Epithelial cell of prostate (primary cell): Measurements from ENCODE around the gene RASAL2.
A peak's percentile ranks its signal among the peaks of the same experiment; 100 is the strongest.
"Not testable (repeated sequence)": the region's sequence is repeated elsewhere in the genome, so short reads cannot be mapped to it uniquely, and the experiment has no call there.

ENCODE experiments used
- DNase-seq: peaks from one replicate; pipeline ENCODE4 v3.0.0-alpha.2; 2011; ENCODE audit warnings: low read depth, low spot score
- H3K27ac ChIP-seq: fragments of 450-650 bp; 2 replicates; pipeline ENCODE4 v1.5.1; 2017; ENCODE audit warnings: mild to moderate bottlenecking

RASAL2 gene

GRCh38 chr1:178324003-178324402 lies 230.1 kb downstream of the RASAL2 start:
- DNase-seq: peak; percentile 82
- H3K27ac ChIP-seq: peak overlapping the region; percentile 86

GRCh38 chr1:178328728-178329127 lies 234.8 kb downstream of the RASAL2 start:
- no peak for DNase-seq

GRCh38 chr1:178330153-178330552 lies 236.2 kb downstream of the RASAL2 start:
- peak overlapping the region; percentile 57 for H3K27ac ChIP-seq
- no peak for DNase-seq

More at GRCh38 chr1:178328728-178329127, 234.8 kb downstream of the RASAL2 start:
- H3K27ac ChIP-seq: peak overlapping the region; percentile 57

GRCh38 chr1:178330848-178331497 lies 237.1 kb downstream of the RASAL2 start:
- peak overlapping the region; percentile 57 for H3K27ac ChIP-seq
- DNase-seq: no peak

- no peak for DNase-seq
- no peak overlapping the region for H3K27ac ChIP-seq
Measured at GRCh38 chr1:178335426-178335825, 241.5 kb downstream of the RASAL2 start.

GRCh38 chr1:178337091-178337706 lies 243.3 kb downstream of the RASAL2 start:
- no peak overlapping the region for H3K27ac ChIP-seq
- no peak for DNase-seq

DNA sequence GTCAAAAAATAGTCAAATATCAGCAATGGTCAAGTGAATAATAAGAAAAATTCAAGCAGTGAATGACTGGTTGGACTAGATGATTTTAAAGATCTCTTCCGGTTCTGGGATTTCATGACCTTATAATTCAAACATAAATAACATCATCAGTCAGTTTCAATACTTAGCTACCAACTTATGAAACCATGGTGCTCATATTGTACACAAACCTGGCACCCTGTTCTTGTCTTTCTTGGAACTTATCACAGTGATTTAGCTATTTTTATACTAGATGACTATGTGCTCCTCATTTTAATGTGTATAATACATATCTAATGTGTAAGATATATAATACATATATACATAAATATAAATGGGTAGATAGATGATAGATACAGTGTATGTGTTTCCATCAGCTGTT lies 245.9 kb downstream of the RASAL2 start:
- peak overlapping the region; percentile 87 for H3K27ac ChIP-seq
- DNase-seq: no peak

DNA sequence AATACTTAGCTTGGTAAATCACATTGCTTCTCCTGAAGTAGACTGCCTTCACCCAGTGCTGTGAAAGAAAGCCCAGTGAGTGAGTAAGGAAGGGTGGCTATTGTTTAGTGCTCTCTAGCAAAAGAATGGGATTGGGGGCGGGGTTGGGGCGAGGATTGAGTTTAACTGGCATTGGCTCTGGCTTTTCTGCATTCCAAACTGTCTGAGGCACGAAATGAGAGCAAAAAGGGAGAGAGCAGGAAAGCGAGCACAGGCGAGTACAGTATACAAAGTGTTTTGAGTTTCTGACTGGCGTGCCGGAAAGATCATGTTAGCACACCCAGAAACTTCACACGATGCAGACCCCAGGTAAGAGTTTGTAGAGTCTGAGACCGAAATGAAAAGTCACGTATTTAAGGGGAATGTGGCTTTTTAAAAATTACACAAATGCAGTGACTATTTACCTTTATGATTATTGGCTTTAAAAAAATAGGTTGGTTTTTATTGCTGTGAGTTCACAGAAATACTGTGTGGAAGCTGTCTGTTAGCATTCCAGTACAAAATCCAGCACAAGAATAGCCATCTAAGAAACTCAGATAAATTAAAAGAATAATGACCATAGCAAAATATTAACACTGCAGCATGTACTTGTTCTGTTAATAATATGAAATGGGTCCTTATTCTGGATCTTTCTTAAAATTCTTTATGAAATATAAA lies 247.5 kb downstream of the RASAL2 start:
- peak; percentile 78 for DNase-seq
- H3K27ac ChIP-seq: peak overlapping the region; percentile 87

GRCh38 chr1:178342745-178343144 lies 248.8 kb downstream of the RASAL2 start:
- H3K27ac ChIP-seq: peak overlapping the region; percentile 87
- DNase-seq: no peak

- peak; percentile 16 for DNase-seq
- peak overlapping the region; percentile 87 for H3K27ac ChIP-seq
Measured at GRCh38 chr1:178344513-178345091, 250.7 kb downstream of the RASAL2 start.

DNA sequence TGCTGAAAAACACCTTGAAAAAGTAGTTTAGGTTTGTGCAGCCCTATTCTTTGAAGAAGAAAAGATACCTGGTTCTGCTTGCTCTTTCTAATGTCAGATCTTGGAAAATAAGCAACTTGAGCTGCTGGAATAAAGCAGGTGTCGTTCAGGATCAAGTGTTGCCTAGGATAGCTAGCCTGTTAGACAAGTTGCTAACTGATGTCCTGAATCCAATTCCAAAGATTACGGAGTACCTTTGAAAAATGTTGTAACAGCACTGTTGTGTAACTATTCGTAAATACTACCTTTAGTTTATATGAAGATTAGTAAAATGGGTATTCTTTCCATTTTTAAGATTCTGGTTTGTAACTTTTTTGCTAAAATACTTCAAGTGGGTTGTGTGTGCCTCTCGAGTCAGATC lies 251.3 kb downstream of the RASAL2 start:
- DNase-seq: no peak
- H3K27ac ChIP-seq: peak overlapping the region; percentile 87

DNA sequence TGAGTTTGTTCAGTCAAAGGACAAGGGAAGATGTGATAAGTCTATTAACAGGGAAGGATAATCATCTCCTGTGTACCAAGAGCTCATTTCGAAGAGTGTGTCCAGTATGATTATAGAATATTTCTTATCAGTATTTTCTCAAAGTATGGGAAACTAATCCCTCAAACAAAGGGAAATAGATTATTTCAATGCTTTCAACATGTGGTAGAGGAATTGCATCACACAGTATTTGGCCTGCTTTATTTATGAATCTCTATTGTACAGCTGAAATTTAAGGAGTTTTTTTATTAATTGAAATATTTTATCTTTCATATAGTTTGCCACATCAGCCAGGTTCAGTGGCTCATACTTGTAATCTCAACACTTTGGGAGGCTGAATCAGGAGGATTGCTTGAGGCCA lies 251.9 kb downstream of the RASAL2 start:
- DNase-seq: no peak
- peak overlapping the region; percentile 87 for H3K27ac ChIP-seq

DNA sequence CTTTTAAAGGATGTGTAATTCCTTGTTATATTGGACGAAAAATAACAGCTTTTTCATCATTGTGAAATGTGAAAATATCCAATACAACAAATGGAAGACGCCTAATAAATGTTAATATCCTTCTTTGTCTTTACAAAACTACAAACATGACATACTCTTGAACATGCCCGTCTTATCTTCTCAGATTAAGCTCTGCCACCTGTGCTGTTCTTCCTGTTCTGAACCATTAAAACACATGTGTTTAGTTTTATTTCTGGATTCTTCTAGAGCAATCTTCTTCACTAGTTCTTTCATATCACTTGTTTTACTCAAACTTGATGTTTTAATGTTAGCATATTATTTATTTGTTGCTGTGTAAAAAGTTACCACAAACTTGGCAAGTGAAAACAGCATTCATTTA lies 255.9 kb downstream of the RASAL2 start:
- no peak overlapping the region for H3K27ac ChIP-seq
- no peak for DNase-seq

DNA sequence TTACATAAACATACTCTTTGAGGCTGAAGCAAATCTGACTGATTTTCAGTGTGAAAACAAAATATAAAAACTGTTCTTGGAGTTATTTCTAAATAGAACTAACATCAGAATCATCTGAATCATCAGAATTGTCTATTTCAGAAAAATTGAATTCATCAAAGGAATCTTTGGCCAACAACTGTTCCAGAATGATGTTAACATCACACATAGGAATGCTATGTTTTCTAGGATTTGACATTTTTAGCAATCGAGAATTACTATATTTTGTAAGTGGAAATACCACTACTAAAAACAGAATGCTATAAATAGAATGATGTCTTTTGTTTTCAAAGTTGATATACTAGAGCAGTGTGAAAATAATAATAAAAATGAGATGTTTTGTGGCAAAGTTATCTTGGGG lies 258.0 kb downstream of the RASAL2 start:
- DNase-seq: not testable (repeated sequence)

DNA sequence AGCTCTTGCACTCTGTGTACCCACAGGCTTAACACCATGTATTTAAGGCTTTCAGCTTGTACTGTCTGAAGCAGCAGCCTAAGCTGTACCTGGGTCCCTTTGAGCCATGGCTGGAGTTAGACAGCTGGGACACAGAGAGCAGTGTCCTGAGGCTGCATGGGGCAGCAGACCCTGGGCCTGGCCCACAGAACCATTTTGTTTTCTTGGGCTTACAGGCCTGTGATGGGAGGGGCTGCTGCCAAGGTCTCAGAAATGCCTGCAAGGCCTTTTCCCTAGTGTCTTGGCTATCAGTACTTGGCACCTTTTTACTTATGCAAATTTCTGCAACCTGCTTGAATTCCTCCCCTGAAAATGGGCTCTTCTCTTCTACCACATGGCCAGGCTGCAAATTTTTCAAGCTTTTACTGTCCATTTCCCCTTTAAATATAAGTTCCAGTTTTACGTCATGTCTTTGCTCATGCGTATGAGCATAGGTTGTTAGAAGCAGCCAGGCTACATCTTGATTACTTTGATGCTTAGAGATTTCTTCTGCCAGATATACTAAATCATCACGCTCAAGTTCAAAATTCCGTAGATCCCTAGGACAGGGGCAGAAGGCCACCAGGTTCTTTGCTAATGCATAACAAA lies 259.0 kb downstream of the RASAL2 start:
- DNase-seq: no peak
- no peak overlapping the region for H3K27ac ChIP-seq

More for the DNA sequence above, 258.0 kb downstream of the RASAL2 start:
- not testable (repeated sequence) for H3K27ac ChIP-seq

GRCh38 chr1:178353524-178353923 lies 259.6 kb downstream of the RASAL2 start:
- no peak for DNase-seq

DNA sequence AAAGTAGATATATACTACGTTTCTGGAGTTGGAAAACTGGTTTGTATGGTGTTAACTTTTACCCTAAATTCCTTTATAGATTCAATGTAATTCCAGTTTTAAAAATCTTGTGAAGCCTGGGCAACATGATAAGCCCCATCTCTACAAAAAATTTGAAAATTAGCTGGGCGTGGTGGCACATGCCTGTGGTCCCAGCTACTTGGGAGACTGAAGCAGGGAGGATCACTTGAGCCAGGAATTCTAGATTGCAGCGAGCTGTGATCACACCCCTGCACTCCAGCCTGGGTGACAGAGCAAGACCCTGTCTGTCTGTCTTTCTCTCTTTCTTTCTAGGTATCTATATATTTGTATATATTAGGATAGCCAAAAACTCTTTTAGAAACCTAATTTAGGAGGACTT lies 260.9 kb downstream of the RASAL2 start:
- H3K27ac ChIP-seq: no peak overlapping the region

More at GRCh38 chr1:178353524-178353923, 259.6 kb downstream of the RASAL2 start:
- no peak overlapping the region for H3K27ac ChIP-seq

GRCh38 chr1:178356299-178356698 lies 262.4 kb downstream of the RASAL2 start:
- H3K27ac ChIP-seq: no peak overlapping the region
- no peak for DNase-seq

More for the DNA sequence above, 260.9 kb downstream of the RASAL2 start:
- DNase-seq: no peak

GRCh38 chr1:178358456-178358855 lies 264.6 kb downstream of the RASAL2 start:
- DNase-seq: no peak
- no peak overlapping the region for H3K27ac ChIP-seq

- peak overlapping the region; percentile 7 for H3K27ac ChIP-seq
- DNase-seq: no peak
Measured at GRCh38 chr1:178360421-178360820, 266.5 kb downstream of the RASAL2 start.
